ENCODE measurements around the gene CRYBG2.

GRCh38 chr1:26387447-26387846, 33.5 kb upstream of the CRYBG2 start:
- TF ChIP-seq POLR2A (IDR thresholded peaks at IDR 0.05; ENCODE audit: low read depth, low read length) (no peak), POLR2AphosphoS5 (IDR thresholded peaks at IDR 0.05; ENCODE audit: low read depth, low read length) (no peak), TAF1 (IDR thresholded peaks at IDR 0.05; ENCODE audit: low read depth, low read length) (no peak), SPI1 (IDR thresholded peaks at IDR 0.05; ENCODE audit: low read depth, low read length) (no peak)
